GM23338 (cell line): ENCODE data around the gene ZNF804A. TPM values are rescaled to one million over a fixed set of nuclear protein-coding genes. Genes with fewer than 3 reads are reported as not detected.

Experiments
- ATAC-seq: fragments of 200-7000 bp; cut with Tn5 transposase; 3 replicates; pipeline ENCODE4 v1.9.1; 2020
- DNase-seq: peaks from one replicate; pipeline ENCODE4 v3.0.0-alpha.2; 2015; ENCODE audit warnings: low spot score
- H2AFZ ChIP-seq: fragments of 200-600 bp; sonication (generic); 2 replicates; pipeline ENCODE4 v1.8.0; 2016; ENCODE audit warnings: antibody characterized with exemption, mild to moderate bottlenecking, moderate library complexity
- H3F3A ChIP-seq: fragments of 200-600 bp; sonication (generic); replicated peaks from 2 replicates; pipeline ENCODE4 v1.8.0; 2017; ENCODE audit warnings: antibody characterized with exemption, mixed run types, low read depth
- H3K27ac ChIP-seq: fragments of 200-600 bp; sonication (generic); 2 replicates; pipeline ENCODE4 v1.6.1; 2016; ENCODE audit warnings: low read depth
- H3K27me3 ChIP-seq: fragments of 200-600 bp; sonication (generic); 2 replicates; pipeline ENCODE4 v1.8.0; 2016; ENCODE audit warnings: mild to moderate bottlenecking, mixed run types, moderate library complexity; ENCODE audit not compliant: insufficient read depth
- H3K36me3 ChIP-seq: fragments of 200-600 bp; sonication (generic); 2 replicates; pipeline ENCODE4 v1.8.0; 2016; ENCODE audit warnings: mild to moderate bottlenecking; ENCODE audit not compliant: insufficient read depth
- H3K4me1 ChIP-seq: fragments of 200-600 bp; sonication (generic); 2 replicates; pipeline ENCODE4 v1.8.0; 2016; ENCODE audit warnings: mild to moderate bottlenecking, moderate library complexity; ENCODE audit not compliant: insufficient read depth
- H3K4me2 ChIP-seq: fragments of 200-600 bp; sonication (generic); 2 replicates; pipeline ENCODE4 v1.7.1; 2017; ENCODE audit warnings: mixed run types
- H3K4me3 ChIP-seq: fragments of 200-600 bp; sonication (generic); 2 replicates; pipeline ENCODE4 v1.6.1; 2016; ENCODE audit warnings: mixed run types
- H3K79me2 ChIP-seq: fragments of 200-600 bp; sonication (generic); replicated peaks from 2 replicates; pipeline ENCODE4 v1.8.0; 2017; ENCODE audit warnings: mild to moderate bottlenecking; ENCODE audit not compliant: insufficient read depth
- H3K9me2 ChIP-seq: fragments of 200-600 bp; sonication (generic); 2 replicates; pipeline ENCODE4 v1.8.0; 2017; ENCODE audit not compliant: insufficient read depth
- H4K20me1 ChIP-seq: fragments of 200-600 bp; sonication (generic); replicated peaks from 2 replicates; pipeline ENCODE4 v1.8.0; 2017; ENCODE audit warnings: mild to moderate bottlenecking; ENCODE audit not compliant: insufficient read depth
- H3K27ac Mint-ChIP-seq: 2 replicates; pipeline ENCODE4 v1.8.0; 2020; ENCODE audit warnings: inconsistent platforms, mild to moderate bottlenecking, moderate library complexity, mixed read lengths
- H3K27me3 Mint-ChIP-seq: 3 replicates; pipeline ENCODE4 v1.8.0; 2022; ENCODE audit warnings: low read depth, mild to moderate bottlenecking, moderate library complexity, mixed read lengths, inconsistent platforms; ENCODE audit not compliant: insufficient read depth, poor library complexity
- H3K36me3 Mint-ChIP-seq: 3 replicates; pipeline ENCODE4 v1.8.0; 2021; ENCODE audit warnings: low read depth, mild to moderate bottlenecking, inconsistent platforms, moderate library complexity, mixed read lengths
- H3K4me1 Mint-ChIP-seq: 3 replicates; pipeline ENCODE4 v1.8.0; 2020; ENCODE audit warnings: mild to moderate bottlenecking, inconsistent platforms, mixed read lengths
- H3K4me3 Mint-ChIP-seq: 3 replicates; pipeline ENCODE4 v1.8.0; 2021; ENCODE audit warnings: moderate library complexity, mild to moderate bottlenecking, inconsistent platforms, mixed read lengths
- H3K9me3 Mint-ChIP-seq: 3 replicates; pipeline ENCODE4 v1.8.0; 2020; ENCODE audit warnings: moderate library complexity, mild to moderate bottlenecking, inconsistent platforms, mixed read lengths
- CREB1 ChIP-seq: fragments of 250-450 bp; sonication (Bioruptor Pico); IDR thresholded peaks from 2 replicates; pipeline ENCODE4 v1.5.0; 2020; ENCODE audit warnings: low read depth, mild to moderate bottlenecking, moderate library complexity
- CTCF ChIP-seq, 2 experiments: fragments of 200-600 bp in 1 of 2; sonication (generic) in 1 of 2; conservative IDR thresholded peaks; 2 replicates each; pipeline versions ENCODE4 v1.5.1 to v1.6.1; 2016 to 2017; ENCODE audit warnings: antibody characterized with exemption in 2 of 2, low read depth in 2 of 2, mild to moderate bottlenecking in 2 of 2, moderate library complexity in 1 of 2
- ETS1 ChIP-seq: IDR thresholded peaks from 2 replicates; pipeline ENCODE4 v1.6.1; 2016; ENCODE audit warnings: antibody characterized with exemption
- EZH2 ChIP-seq: fragments of 200-600 bp; sonication (generic); IDR thresholded peaks from one replicate; pipeline ENCODE4 v1.8.0; 2017; ENCODE audit warnings: antibody characterized with exemption, mild to moderate bottlenecking, low read depth; ENCODE audit not compliant: unreplicated experiment
- EZH2phosphoT487 ChIP-seq: fragments of 200-600 bp; sonication (generic); IDR thresholded peaks from one replicate; pipeline ENCODE4 v1.8.1; 2018; ENCODE audit warnings: antibody characterized with exemption; ENCODE audit not compliant: unreplicated experiment
- JUNB ChIP-seq: IDR thresholded peaks from one replicate; pipeline ENCODE4 v1.6.1; 2016; ENCODE audit warnings: antibody characterized with exemption; ENCODE audit not compliant: unreplicated experiment
- POLR2AphosphoS5 ChIP-seq: IDR thresholded peaks from 2 replicates; pipeline ENCODE4 v1.6.1; 2016; ENCODE audit warnings: antibody characterized with exemption, low read depth
- REST ChIP-seq: IDR thresholded peaks from one replicate; pipeline ENCODE4 v1.6.1; 2018; ENCODE audit warnings: antibody characterized with exemption; ENCODE audit not compliant: unreplicated experiment
- STAT1 ChIP-seq: IDR thresholded peaks from one replicate; pipeline ENCODE4 v1.6.1; 2016; ENCODE audit warnings: antibody characterized with exemption; ENCODE audit not compliant: unreplicated experiment
- ZNF114 ChIP-seq: fragments of 250-450 bp; sonication (Bioruptor Pico); IDR thresholded peaks from 2 replicates; pipeline ENCODE4 v1.5.0; 2020; ENCODE audit warnings: mild to moderate bottlenecking, moderate library complexity
- ZNF331 ChIP-seq: fragments of 250-450 bp; sonication (Bioruptor Pico); IDR thresholded peaks from 2 replicates; pipeline ENCODE4 v1.5.0; 2020; ENCODE audit warnings: low read depth, mild to moderate bottlenecking, moderate library complexity
- polyA plus RNA-seq: library from polyadenylated mRNA; unstranded; fragments of >200 nt; fragmentation: Nextera tagmentation; extraction: Ambion mirVana; gene quantifications from 2 replicates; pipeline ENCODE4 v1.2.1, GENCODE V29; 2016
- total RNA-seq: library from RNA; depleted of rRNA; stranded (reverse); fragments of >200 nt; shearing (Covaris generic); gene quantifications from 2 replicates; pipeline ENCODE4 v1.2.3, GENCODE V29; 2014
- TF ChIP-seq, protein P1 (sequence below): fragments of 250-450 bp; sonication (Bioruptor Pico); IDR thresholded peaks from 2 replicates; pipeline ENCODE4 v1.5.0; 2020; ENCODE audit warnings: mild to moderate bottlenecking, moderate library complexity

Gene ZNF804A
- total and polyA plus RNA-seq, 2 experiments from 2014 or later, result not detected

DNA sequence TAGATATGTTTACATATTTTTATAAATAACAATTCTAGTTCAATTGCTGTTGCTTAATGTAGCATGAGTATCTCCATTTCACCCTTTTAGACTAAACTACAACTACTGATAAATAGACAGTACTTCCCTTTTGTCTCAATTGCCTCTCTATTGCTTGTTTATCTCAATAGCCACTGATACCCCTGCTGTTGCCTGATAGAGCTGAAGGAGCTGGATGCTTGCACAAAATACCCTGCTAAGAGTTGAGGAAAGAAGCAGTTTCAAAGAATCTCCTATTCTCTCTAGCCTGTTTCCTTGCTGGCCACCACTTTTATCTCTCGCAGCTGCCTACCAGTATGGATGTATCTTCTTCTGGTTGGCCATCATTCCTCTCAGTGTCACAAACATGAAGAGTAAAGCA lies 16.9 kb upstream of the ZNF804A start:
- Histone ChIP-seq H3K27ac (no peak overlapping the region), H4K20me1 (no peaks in the 10 kb centered on the region), H2AFZ (no peak overlapping the region), H3K4me1 (no peaks in the 10 kb centered on the region), H3K36me3 (no peaks in the 10 kb centered on the region), H3K27me3 (no peaks in the 10 kb centered on the region), H3F3A (no peaks in the 10 kb centered on the region), H3K79me2 (no peaks in the 10 kb centered on the region), H3K4me2 (no peak overlapping the region), H3K9me2 (no peaks in the 10 kb centered on the region), H3K4me3 (no peak overlapping the region)
- no peaks in the 10 kb centered on the region for H3K36me3 Mint-ChIP-seq
- peaks cover 2% of the 10 kb centered on the region; the same call in 1 of the 3 replicates for H3K9me3 Mint-ChIP-seq
- TF ChIP-seq EZH2 (no peak), ETS1 (no peak), JUNB (no peak), CTCF (conservative IDR thresholded peaks at IDR 0.05; ENCODE audit: low read depth in 2 of 2) (no peak), STAT1 (no peak), CREB1 (CRISPR knock-in tag) (no peak), ZNF331 (CRISPR knock-in tag) (no peak), ZNF114 (CRISPR knock-in tag) (no peak), POLR2AphosphoS5 (no peak), EZH2phosphoT487 (no peak), REST (no peak)
- TF ChIP-seq, protein P1, sequence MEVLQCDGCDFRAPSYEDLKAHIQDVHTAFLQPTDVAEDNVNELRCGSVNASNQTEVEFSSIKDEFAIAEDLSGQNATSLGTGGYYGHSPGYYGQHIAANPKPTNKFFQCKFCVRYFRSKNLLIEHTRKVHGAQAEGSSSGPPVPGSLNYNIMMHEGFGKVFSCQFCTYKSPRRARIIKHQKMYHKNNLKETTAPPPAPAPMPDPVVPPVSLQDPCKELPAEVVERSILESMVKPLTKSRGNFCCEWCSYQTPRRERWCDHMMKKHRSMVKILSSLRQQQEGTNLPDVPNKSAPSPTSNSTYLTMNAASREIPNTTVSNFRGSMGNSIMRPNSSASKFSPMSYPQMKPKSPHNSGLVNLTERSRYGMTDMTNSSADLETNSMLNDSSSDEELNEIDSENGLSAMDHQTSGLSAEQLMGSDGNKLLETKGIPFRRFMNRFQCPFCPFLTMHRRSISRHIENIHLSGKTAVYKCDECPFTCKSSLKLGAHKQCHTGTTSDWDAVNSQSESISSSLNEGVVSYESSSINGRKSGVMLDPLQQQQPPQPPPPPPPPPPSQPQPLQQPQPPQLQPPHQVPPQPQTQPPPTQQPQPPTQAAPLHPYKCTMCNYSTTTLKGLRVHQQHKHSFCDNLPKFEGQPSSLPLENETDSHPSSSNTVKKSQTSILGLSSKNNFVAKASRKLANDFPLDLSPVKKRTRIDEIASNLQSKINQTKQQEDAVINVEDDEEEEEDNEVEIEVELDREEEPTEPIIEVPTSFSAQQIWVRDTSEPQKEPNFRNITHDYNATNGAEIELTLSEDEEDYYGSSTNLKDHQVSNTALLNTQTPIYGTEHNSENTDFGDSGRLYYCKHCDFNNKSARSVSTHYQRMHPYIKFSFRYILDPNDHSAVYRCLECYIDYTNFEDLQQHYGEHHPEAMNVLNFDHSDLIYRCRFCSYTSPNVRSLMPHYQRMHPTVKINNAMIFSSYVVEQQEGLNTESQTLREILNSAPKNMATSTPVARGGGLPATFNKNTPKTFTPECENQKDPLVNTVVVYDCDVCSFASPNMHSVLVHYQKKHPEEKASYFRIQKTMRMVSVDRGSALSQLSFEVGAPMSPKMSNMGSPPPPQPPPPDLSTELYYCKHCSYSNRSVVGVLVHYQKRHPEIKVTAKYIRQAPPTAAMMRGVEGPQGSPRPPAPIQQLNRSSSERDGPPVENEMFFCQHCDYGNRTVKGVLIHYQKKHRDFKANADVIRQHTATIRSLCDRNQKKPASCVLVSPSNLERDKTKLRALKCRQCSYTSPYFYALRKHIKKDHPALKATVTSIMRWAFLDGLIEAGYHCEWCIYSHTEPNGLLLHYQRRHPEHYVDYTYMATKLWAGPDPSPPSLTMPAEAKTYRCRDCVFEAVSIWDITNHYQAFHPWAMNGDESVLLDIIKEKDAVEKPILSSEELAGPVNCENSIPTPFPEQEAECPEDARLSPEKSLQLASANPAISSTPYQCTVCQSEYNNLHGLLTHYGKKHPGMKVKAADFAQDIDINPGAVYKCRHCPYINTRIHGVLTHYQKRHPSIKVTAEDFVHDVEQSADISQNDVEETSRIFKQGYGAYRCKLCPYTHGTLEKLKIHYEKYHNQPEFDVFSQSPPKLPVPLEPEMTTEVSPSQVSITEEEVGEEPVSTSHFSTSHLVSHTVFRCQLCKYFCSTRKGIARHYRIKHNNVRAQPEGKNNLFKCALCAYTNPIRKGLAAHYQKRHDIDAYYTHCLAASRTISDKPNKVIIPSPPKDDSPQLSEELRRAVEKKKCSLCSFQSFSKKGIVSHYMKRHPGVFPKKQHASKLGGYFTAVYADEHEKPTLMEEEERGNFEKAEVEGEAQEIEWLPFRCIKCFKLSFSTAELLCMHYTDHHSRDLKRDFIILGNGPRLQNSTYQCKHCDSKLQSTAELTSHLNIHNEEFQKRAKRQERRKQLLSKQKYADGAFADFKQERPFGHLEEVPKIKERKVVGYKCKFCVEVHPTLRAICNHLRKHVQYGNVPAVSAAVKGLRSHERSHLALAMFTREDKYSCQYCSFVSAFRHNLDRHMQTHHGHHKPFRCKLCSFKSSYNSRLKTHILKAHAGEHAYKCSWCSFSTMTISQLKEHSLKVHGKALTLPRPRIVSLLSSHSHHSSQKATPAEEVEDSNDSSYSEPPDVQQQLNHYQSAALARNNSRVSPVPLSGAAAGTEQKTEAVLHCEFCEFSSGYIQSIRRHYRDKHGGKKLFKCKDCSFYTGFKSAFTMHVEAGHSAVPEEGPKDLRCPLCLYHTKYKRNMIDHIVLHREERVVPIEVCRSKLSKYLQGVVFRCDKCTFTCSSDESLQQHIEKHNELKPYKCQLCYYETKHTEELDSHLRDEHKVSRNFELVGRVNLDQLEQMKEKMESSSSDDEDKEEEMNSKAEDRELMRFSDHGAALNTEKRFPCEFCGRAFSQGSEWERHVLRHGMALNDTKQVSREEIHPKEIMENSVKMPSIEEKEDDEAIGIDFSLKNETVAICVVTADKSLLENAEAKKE (CRISPR knock-in tag), result no peak
- DNase-seq (no peak), ATAC-seq (no peak; the same call in 2 of the 3 replicates)
- H3K27ac Mint-ChIP-seq, result no peak overlapping the region
- H3K4me3 Mint-ChIP-seq, result no peak overlapping the region
- no peaks in the 10 kb centered on the region for H3K27me3 Mint-ChIP-seq
- H3K4me1 Mint-ChIP-seq, result peaks cover 2% of the 10 kb centered on the region; the same call in 1 of the 3 replicates
